ENCODE measurements around the gene SMCO3. TPM values are rescaled to one million over a fixed set of nuclear protein-coding genes. Genes with fewer than 3 reads are reported as not detected.

The SMCO3 gene
- total and polyA plus RNA-seq, 10 of the 15 experiments (the other 5 are each of a cell fraction or from before 2014, with no cell fraction given): 0.05 to 0.35 (median 0.10) TPM; not detected in 6

- TF ChIP-seq, protein P1, sequence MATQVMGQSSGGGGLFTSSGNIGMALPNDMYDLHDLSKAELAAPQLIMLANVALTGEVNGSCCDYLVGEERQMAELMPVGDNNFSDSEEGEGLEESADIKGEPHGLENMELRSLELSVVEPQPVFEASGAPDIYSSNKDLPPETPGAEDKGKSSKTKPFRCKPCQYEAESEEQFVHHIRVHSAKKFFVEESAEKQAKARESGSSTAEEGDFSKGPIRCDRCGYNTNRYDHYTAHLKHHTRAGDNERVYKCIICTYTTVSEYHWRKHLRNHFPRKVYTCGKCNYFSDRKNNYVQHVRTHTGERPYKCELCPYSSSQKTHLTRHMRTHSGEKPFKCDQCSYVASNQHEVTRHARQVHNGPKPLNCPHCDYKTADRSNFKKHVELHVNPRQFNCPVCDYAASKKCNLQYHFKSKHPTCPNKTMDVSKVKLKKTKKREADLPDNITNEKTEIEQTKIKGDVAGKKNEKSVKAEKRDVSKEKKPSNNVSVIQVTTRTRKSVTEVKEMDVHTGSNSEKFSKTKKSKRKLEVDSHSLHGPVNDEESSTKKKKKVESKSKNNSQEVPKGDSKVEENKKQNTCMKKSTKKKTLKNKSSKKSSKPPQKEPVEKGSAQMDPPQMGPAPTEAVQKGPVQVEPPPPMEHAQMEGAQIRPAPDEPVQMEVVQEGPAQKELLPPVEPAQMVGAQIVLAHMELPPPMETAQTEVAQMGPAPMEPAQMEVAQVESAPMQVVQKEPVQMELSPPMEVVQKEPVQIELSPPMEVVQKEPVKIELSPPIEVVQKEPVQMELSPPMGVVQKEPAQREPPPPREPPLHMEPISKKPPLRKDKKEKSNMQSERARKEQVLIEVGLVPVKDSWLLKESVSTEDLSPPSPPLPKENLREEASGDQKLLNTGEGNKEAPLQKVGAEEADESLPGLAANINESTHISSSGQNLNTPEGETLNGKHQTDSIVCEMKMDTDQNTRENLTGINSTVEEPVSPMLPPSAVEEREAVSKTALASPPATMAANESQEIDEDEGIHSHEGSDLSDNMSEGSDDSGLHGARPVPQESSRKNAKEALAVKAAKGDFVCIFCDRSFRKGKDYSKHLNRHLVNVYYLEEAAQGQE (IDR thresholded peaks at IDR 0.05; ENCODE audit: low read depth, low read length): no peak
- TF ChIP-seq FOS (IDR thresholded peaks at IDR 0.05; ENCODE audit: borderline replicate concordance, extremely low read depth, insufficient read length): no peak
Observed at GRCh38 chr12:14814014-14814413, at the start of gene SMCO3 (continued).

DNA sequence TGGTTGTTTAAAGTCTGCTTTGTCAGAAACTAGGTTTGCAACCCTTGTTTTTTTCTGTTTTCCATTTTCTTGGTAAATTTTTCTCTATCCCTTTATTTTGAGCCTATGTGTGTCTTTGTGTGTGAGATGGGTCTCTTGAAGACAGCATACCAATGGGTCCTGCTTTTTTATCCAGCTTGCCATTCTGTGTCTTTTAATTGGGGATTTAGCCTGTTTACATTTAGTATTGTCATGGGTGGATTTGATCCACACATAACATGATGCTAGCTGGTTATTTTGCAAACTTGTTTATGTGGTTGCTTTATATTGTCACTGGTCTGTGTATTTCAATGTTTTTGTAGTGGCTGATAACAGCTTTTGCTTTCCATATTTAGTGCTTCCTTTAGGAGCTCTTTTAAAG is 46.5 kb upstream of the SMCO3 start:
- no peak for FAIRE-seq
- TF ChIP-seq, protein P2, sequence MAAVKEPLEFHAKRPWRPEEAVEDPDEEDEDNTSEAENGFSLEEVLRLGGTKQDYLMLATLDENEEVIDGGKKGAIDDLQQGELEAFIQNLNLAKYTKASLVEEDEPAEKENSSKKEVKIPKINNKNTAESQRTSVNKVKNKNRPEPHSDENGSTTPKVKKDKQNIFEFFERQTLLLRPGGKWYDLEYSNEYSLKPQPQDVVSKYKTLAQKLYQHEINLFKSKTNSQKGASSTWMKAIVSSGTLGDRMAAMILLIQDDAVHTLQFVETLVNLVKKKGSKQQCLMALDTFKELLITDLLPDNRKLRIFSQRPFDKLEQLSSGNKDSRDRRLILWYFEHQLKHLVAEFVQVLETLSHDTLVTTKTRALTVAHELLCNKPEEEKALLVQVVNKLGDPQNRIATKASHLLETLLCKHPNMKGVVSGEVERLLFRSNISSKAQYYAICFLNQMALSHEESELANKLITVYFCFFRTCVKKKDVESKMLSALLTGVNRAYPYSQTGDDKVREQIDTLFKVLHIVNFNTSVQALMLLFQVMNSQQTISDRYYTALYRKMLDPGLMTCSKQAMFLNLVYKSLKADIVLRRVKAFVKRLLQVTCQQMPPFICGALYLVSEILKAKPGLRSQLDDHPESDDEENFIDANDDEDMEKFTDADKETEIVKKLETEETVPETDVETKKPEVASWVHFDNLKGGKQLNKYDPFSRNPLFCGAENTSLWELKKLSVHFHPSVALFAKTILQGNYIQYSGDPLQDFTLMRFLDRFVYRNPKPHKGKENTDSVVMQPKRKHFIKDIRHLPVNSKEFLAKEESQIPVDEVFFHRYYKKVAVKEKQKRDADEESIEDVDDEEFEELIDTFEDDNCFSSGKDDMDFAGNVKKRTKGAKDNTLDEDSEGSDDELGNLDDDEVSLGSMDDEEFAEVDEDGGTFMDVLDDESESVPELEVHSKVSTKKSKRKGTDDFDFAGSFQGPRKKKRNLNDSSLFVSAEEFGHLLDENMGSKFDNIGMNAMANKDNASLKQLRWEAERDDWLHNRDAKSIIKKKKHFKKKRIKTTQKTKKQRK (IDR thresholded peaks at IDR 0.05; ENCODE audit: low read depth, low read length): no peak
- TF ChIP-seq RAD21 (IDR thresholded peaks at IDR 0.05; ENCODE audit: insufficient read depth, low read depth, low read length): no peak
- no peak for TF ChIP-seq KDM1A (IDR thresholded peaks at IDR 0.05; ENCODE audit: borderline replicate concordance)
- TF ChIP-seq KAT2A (conservative IDR thresholded peaks at IDR 0.05; ENCODE audit: control insufficient read depth, low read depth, low read length): no peak
- no peak for TF ChIP-seq ZBTB40 (IDR thresholded peaks at IDR 0.05; ENCODE audit: borderline replicate concordance)
- TF ChIP-seq CHD2 (IDR thresholded peaks at IDR 0.05; ENCODE audit: borderline replicate concordance, low read depth, low read length): no peak
- no peak for TF ChIP-seq SREBF1 (IDR thresholded peaks at IDR 0.05; ENCODE audit: low read length)
- TF ChIP-seq HDAC6 (IDR thresholded peaks at IDR 0.05; ENCODE audit: unreplicated experiment): no peak
- TF ChIP-seq ATF7 (IDR thresholded peaks at IDR 0.05; ENCODE audit: low read depth): no peak
- no peak for TF ChIP-seq ETV6 (conservative IDR thresholded peaks at IDR 0.05 in 1 of 2, IDR thresholded peaks at IDR 0.05 in 1 of 2; ENCODE audit: borderline replicate concordance in 1 of 2, low read depth in 1 of 2)

More for the DNA sequence above, 46.5 kb upstream of the SMCO3 start:
- H3K4me2 ChIP-seq (ENCODE audit: control insufficient read depth, insufficient read depth): no peak overlapping the region
- H3K9me3 ChIP-seq (replicated peaks; ENCODE audit: control insufficient read depth, insufficient read depth, low read length): peaks cover 2% of the 10 kb centered on the region; the same call in 1 of the 3 replicates
- H3K27ac ChIP-seq (ENCODE audit: control insufficient read depth, insufficient read depth): no peak overlapping the region
- in situ Hi-C loops (cut with MboI) (no loop called here), intact Hi-C loops (cut with micrococcal nuclease; ENCODE audit: unreplicated experiment) (no loop called here)
- H4K20me1 ChIP-seq (ENCODE audit: control insufficient read depth, insufficient read depth): no peaks in the 10 kb centered on the region
- DNase-seq (ENCODE audit: low read depth, low spot score): no peak
- no peaks in the 10 kb centered on the region for H3K27me3 ChIP-seq (replicated peaks in 1 of 2; ENCODE audit: control insufficient read depth in 2 of 2, insufficient read depth in 2 of 2, low read length in 1 of 2)
- H3K79me2 ChIP-seq (ENCODE audit: control insufficient read depth, insufficient read depth, low read length): no peaks in the 10 kb centered on the region
- no TSS peak for BruUV-seq (replicated peaks)
- no peaks in the 10 kb centered on the region for H3K36me3 ChIP-seq (ENCODE audit: control insufficient read depth in 2 of 2, insufficient read depth in 2 of 2, low read length in 1 of 2)
- ChIA-PET POLR2A (no interaction called here), SMC1A (ENCODE audit: uncharacterized antibody, unreplicated experiment) (no interaction called here), CTCF (no interaction called here), RAD21 (ENCODE audit: unreplicated experiment) (no interaction called here)
- no peak for ATAC-seq
- no peak overlapping the region for H3K4me3 ChIP-seq
- H3K4me1 ChIP-seq (ENCODE audit: control insufficient read depth, insufficient read depth, low read length): no peaks in the 10 kb centered on the region
- no peak overlapping the region for H2AFZ ChIP-seq (ENCODE audit: control insufficient read depth, low read depth, low read length)
- H3K9ac ChIP-seq (ENCODE audit: control insufficient read depth, insufficient read depth, low read length): no peak overlapping the region
